Neural crest cell (in vitro differentiated cells): ENCODE data around the gene PPP1R26. TPM values are rescaled to one million over a fixed set of nuclear protein-coding genes. Genes with fewer than 3 reads are reported as not detected.
A peak's percentile ranks its signal among the peaks of the same experiment; 100 is the strongest.

Source experiments
- DNase-seq: peaks from one replicate; pipeline ENCODE4 v3.0.0; 2021; ENCODE audit warnings: low read depth, mixed read lengths, low spot score
- H3K27ac Mint-ChIP-seq: one replicate; pipeline ENCODE4 v1.8.0; 2021; ENCODE audit warnings: mild to moderate bottlenecking, mixed read lengths; ENCODE audit not compliant: unreplicated experiment
- H3K27me3 Mint-ChIP-seq: 2 replicates; pipeline ENCODE4 v1.8.0; 2021; ENCODE audit warnings: low read depth, mild to moderate bottlenecking, mixed read lengths
- H3K36me3 Mint-ChIP-seq: 2 replicates; pipeline ENCODE4 v1.8.0; 2021; ENCODE audit warnings: low read depth, mild to moderate bottlenecking, mixed read lengths
- H3K4me1 Mint-ChIP-seq: 2 replicates; pipeline ENCODE4 v1.8.0; 2021; ENCODE audit warnings: mixed read lengths
- H3K4me3 Mint-ChIP-seq: one replicate; pipeline ENCODE4 v1.8.0; 2021; ENCODE audit warnings: mild to moderate bottlenecking, mixed read lengths
- H3K9me3 Mint-ChIP-seq: 2 replicates; pipeline ENCODE4 v1.8.0; 2021; ENCODE audit warnings: mixed read lengths
- total RNA-seq: library from RNA; stranded (reverse); gene quantifications from 2 replicates; pipeline ENCODE4 v1.2.1, GENCODE V29; 2021
- TF ChIP-seq, protein P1 (sequence below): fragments of 200-600 bp; sonication (generic); conservative IDR thresholded peaks from 2 replicates; pipeline ENCODE4 v1.5.0; 2021; ENCODE audit warnings: antibody characterized with exemption, mild to moderate bottlenecking

The PPP1R26 gene
- total RNA-seq, 1 donor from 2014 or later = 27.5 TPM

DNA sequence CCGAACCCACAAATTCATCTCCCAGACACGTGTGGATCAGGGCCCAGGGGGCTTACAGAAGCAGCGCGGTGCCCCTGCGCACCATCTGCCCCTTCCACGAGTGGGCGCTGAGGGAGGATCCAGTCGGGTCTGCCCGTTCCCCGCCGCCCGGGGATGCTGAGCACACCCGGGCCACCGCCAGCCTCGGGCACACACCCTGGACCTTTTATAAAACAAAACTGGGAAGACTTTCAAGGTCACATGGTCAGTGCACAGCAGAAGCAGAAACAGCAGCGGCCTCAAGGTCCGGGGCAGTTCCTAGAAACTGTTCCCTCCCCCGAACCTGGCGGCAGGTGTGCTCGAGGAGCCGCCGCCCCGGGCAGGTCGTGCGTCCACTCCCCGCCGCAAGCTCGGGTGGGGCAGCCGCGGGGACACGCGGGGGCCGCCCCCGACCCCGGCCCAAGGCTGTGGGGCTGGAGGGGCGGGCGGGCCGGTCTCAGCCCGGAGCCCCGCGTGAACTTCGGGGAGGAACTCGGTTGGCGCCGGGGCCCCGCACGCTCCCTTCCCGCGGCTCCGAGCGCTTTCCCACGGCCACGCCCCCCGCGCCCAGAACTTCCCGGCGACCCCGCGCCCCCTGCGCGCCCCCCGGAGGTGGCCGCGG is 633 bp upstream of the PPP1R26 start:
- H3K9me3 Mint-ChIP-seq = no peaks in the 10 kb centered on the region
- H3K4me3 Mint-ChIP-seq = peak overlapping the region; percentile 93
- H3K27ac Mint-ChIP-seq = no peak overlapping the region
- H3K4me1 Mint-ChIP-seq = peaks cover 22% of the 10 kb centered on the region
- H3K36me3 Mint-ChIP-seq = no peaks in the 10 kb centered on the region
- TF ChIP-seq, protein P1, sequence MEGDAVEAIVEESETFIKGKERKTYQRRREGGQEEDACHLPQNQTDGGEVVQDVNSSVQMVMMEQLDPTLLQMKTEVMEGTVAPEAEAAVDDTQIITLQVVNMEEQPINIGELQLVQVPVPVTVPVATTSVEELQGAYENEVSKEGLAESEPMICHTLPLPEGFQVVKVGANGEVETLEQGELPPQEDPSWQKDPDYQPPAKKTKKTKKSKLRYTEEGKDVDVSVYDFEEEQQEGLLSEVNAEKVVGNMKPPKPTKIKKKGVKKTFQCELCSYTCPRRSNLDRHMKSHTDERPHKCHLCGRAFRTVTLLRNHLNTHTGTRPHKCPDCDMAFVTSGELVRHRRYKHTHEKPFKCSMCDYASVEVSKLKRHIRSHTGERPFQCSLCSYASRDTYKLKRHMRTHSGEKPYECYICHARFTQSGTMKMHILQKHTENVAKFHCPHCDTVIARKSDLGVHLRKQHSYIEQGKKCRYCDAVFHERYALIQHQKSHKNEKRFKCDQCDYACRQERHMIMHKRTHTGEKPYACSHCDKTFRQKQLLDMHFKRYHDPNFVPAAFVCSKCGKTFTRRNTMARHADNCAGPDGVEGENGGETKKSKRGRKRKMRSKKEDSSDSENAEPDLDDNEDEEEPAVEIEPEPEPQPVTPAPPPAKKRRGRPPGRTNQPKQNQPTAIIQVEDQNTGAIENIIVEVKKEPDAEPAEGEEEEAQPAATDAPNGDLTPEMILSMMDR = peak; percentile 42
- DNase-seq = peak; percentile 23
- H3K27me3 Mint-ChIP-seq = no peaks in the 10 kb centered on the region

DNA sequence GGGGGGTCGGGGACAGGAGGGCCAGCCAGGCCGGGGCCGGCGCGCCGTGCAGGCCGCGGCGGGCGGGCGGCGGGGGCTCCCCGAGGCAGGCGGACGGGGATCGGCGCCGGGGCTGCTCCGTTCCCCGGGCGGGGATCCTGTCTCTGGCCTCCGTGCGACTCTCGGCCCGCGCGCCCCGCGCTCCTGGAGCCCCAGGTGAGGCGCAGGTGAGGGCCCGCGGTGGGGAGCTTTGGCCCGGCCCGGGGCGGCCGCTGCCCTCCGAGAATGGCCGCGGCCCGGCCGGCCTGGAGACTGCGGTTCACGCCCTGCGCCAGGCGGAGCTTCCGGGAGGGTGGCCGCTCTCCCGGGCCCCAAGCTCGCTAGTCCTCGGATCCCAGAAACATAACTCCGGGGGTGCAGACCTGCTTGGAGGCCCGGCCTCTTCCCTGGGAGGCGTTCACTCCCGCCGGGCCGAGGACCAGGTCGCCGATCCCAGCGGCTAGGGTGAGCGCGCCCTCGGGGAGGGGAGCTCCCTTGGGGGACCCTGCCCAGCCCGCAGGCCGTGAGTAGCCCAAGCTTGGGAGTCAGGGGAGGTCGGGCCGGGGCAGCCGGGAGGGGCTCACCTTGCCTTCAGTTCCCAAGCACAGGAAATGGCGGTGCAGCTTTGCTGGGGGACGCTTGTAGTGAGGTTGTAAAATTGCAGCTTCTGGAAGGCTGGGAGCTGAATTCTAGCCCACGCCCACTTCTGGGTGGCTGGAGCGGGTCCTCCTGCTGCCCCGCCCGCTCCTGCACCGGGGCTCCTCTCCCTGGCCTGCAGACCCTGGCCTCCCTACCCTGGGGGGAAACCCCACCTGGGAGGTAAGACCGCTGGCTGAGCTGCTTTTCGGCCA is 723 bp downstream of the PPP1R26 start:
- H3K36me3 Mint-ChIP-seq = no peaks in the 10 kb centered on the region
- H3K27me3 Mint-ChIP-seq = no peaks in the 10 kb centered on the region
- peak overlapping the region; percentile 86 for H3K4me3 Mint-ChIP-seq
- peaks cover 22% of the 10 kb centered on the region for H3K4me1 Mint-ChIP-seq
- TF ChIP-seq, protein P1 = no peak
- H3K9me3 Mint-ChIP-seq = no peaks in the 10 kb centered on the region
- no peak overlapping the region for H3K27ac Mint-ChIP-seq
- peak; percentile 15 for DNase-seq

DNA sequence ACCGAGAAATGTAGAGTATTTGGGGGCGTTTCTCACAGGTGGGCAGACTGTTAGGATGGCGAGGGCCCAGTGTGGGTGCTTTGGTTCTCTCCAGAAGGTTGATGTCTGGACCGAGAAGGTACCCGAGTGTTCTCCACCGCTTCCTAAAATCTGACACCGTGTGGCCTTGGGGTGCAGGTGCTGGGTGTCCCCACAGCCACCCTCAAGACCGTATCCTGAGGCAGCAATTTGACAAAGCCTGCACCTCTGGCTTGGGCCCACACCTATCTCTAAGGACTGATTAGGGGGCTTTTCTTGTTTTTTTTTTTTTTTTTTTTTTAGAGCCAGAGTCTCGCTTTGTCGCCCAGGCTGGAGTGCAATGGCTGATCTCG is 1.3 kb downstream of the PPP1R26 start:
- Mint-ChIP-seq H3K4me3 (peak overlapping the region; percentile 86), H3K36me3 (no peaks in the 10 kb centered on the region), H3K4me1 (peaks cover 19% of the 10 kb centered on the region), H3K27ac (no peak overlapping the region), H3K9me3 (no peaks in the 10 kb centered on the region), H3K27me3 (no peaks in the 10 kb centered on the region)
- TF ChIP-seq, protein P1 = no peak
- no peak for DNase-seq

DNA sequence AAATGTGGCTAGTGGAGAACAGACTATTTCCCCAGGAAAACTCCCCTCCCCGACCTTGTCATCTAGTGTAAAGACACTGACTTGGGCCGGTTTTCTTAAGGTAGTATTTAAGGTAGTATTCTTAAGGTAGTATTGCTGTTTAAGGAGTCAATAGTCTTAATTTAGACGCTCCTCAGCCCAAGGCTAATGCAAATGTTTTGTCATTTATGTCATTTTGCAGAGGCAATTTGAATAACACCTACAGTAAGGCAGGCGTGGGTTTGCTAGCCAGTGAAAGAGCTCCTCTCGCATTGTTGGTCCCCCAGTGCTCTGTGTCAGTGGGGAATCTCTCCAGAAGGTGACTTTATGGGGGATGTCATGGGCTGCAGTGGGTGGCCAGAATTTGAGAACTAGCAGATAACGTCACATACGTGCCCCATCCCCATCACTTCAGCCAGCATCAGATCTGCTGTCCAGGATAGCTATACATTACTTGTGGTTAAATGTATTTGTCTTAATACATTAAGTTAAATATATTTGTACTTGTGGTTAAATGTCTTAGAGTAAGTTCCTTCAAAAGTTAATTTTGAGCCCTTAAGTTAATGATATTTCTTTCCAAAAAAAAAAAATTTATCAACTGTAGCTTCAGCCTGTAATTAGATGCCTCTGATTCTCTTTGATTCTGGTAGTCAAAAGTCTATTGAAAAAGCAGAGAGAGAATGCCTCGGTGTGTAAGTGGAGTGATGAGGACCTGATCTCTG is 2.6 kb downstream of the PPP1R26 start:
- H3K27ac Mint-ChIP-seq = no peak overlapping the region
- H3K9me3 Mint-ChIP-seq = no peaks in the 10 kb centered on the region
- peak overlapping the region; percentile 86 for H3K4me3 Mint-ChIP-seq
- DNase-seq = no peak
- peaks cover 19% of the 10 kb centered on the region for H3K4me1 Mint-ChIP-seq
- TF ChIP-seq, protein P1 = no peak
- H3K36me3 Mint-ChIP-seq = no peaks in the 10 kb centered on the region
- H3K27me3 Mint-ChIP-seq = no peaks in the 10 kb centered on the region

DNA sequence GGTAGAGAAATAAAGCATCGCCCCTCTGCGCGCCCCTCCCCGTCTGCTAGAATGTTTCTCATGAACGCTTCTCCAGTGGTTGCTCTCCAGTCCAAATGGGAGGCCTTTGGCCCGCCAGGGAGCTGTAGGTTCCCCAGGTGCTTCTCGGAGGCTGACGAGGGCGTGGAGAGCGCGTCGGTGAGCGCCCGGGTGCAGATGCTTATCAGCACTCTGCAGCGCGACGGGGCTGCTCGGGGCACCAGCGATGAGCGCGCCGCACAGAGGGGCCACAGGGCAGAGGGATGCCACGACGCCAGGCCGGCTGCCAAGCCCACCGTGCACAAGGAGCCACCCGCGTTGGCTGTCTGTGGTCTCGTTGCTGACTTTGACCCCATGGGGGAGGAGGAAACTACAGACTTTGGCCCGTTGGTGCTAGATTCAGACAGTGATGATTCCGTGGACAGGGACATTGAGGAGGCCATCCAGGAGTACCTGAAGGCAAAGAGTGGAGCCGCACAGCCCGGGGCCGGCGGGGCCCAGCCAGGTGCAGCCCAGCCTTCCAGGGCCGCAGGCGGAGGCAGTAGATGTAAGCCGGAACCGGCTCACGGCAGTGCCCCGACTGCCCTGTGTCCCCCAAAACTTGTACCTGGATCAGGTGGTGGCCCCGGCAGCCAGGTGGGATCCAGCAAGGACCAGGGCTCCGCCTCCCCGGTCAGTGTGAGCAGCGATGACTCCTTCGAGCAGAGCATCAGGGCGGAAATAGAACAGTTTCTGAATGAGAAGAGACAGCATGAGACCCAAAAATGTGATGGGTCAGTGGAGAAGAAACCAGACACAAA is 5.1 kb downstream of the PPP1R26 start:
- Mint-ChIP-seq H3K4me1 (peaks cover 7% of the 10 kb centered on the region), H3K9me3 (no peaks in the 10 kb centered on the region), H3K27me3 (no peaks in the 10 kb centered on the region), H3K36me3 (no peaks in the 10 kb centered on the region), H3K27ac (no peak overlapping the region), H3K4me3 (no peak overlapping the region)
- DNase-seq = no peak
- TF ChIP-seq, protein P1 = no peak
